NT2/D1 (cell line): ENCODE data around the gene TACR1.

ENCODE experiments used
- SUZ12 ChIP-seq: IDR thresholded peaks from 2 replicates; pipeline ENCODE4 v1.6.1; 2011; ENCODE audit not compliant: insufficient read length, insufficient read depth; ENCODE audit errors: extremely low read depth
- YY1 ChIP-seq: IDR thresholded peaks from 2 replicates; pipeline ENCODE4 v1.6.1; 2011; ENCODE audit not compliant: insufficient read length, insufficient read depth

DNA sequence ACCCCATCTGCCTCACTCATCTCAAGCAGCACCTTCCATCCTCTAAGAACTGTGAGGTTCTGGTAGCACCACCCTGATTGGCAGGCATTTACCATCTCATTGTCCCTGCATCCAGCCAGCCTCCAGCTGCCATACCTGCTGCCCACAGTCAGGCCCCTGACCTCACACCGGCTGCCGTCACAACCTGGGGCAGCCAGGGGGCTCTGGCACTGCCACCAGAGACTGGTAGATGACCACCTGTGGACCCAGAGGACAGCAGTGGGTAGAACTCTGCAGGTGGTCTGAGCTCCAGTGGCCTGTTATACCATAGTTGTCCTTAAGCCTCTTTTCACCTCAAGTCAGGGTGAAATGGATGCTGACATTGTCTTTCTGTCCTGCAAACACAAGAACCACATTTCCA lies 171.4 kb downstream of the TACR1 start:
- TF ChIP-seq SUZ12 (no peak), YY1 (no peak)
